ENCODE measurements around the gene EPB41L2. TPM values are rescaled to one million over a fixed set of nuclear protein-coding genes. Genes with fewer than 3 reads are reported as not detected.

The EPB41L2 gene
- total RNA-seq, 1 donor from 2014 or later, result 61.8 TPM

DNA sequence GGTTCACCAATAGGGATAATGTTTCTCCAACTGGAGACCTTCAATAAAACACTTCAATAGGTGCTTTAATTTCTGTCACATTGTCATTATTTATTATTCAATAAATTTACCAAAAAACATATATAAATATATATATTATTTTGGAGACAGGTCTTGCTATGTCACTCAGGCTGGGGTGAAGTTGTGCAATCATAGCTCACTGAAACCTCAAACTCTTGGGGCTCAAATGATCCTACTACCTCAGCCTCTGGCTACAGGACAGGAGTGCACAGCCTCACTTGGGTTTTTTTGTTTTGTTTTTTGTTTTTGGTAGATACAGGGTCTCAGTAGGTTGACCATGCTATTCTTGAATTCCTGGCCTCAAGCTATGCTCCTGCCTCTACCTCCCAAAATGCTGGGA is 226.0 kb downstream of the EPB41L2 start:
- Histone ChIP-seq H3K36me3 (no peaks in the 10 kb centered on the region), H3K9ac (no peak overlapping the region), H3K4me3 (no peak overlapping the region), H3K79me2 (ENCODE audit: low read depth) (no peaks in the 10 kb centered on the region), H3K27me3 (no peaks in the 10 kb centered on the region), H3K27ac (no peak overlapping the region), H3K4me1 (no peaks in the 10 kb centered on the region), H3K9me3 (ENCODE audit: low read depth) (no peaks in the 10 kb centered on the region), H3F3A (ENCODE audit: low read depth) (no peaks in the 10 kb centered on the region), H4K20me1 (ENCODE audit: low read depth) (no peaks in the 10 kb centered on the region), H2AFZ (replicated peaks) (no peak overlapping the region), H3K4me2 (no peak overlapping the region)
- Mint-ChIP-seq H3K4me1 (peaks cover 6% of the 10 kb centered on the region), H3K9me3 (no peaks in the 10 kb centered on the region), H3K27ac (no peak overlapping the region), H3K4me3 (no peak overlapping the region), H3K27me3 (ENCODE audit: insufficient read depth, low read depth) (no peaks in the 10 kb centered on the region), H3K36me3 (peaks cover 5% of the 10 kb centered on the region)
- TF ChIP-seq EZH2 (IDR thresholded peaks at IDR 0.05), result no peak
- no peak for TF ChIP-seq EZH2phosphoT487 (IDR thresholded peaks at IDR 0.05)
- TF ChIP-seq, protein P1, sequence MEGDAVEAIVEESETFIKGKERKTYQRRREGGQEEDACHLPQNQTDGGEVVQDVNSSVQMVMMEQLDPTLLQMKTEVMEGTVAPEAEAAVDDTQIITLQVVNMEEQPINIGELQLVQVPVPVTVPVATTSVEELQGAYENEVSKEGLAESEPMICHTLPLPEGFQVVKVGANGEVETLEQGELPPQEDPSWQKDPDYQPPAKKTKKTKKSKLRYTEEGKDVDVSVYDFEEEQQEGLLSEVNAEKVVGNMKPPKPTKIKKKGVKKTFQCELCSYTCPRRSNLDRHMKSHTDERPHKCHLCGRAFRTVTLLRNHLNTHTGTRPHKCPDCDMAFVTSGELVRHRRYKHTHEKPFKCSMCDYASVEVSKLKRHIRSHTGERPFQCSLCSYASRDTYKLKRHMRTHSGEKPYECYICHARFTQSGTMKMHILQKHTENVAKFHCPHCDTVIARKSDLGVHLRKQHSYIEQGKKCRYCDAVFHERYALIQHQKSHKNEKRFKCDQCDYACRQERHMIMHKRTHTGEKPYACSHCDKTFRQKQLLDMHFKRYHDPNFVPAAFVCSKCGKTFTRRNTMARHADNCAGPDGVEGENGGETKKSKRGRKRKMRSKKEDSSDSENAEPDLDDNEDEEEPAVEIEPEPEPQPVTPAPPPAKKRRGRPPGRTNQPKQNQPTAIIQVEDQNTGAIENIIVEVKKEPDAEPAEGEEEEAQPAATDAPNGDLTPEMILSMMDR (IDR thresholded peaks at IDR 0.05), result no peak
- DNase-seq (ENCODE audit: low spot score), result no peak

DNA sequence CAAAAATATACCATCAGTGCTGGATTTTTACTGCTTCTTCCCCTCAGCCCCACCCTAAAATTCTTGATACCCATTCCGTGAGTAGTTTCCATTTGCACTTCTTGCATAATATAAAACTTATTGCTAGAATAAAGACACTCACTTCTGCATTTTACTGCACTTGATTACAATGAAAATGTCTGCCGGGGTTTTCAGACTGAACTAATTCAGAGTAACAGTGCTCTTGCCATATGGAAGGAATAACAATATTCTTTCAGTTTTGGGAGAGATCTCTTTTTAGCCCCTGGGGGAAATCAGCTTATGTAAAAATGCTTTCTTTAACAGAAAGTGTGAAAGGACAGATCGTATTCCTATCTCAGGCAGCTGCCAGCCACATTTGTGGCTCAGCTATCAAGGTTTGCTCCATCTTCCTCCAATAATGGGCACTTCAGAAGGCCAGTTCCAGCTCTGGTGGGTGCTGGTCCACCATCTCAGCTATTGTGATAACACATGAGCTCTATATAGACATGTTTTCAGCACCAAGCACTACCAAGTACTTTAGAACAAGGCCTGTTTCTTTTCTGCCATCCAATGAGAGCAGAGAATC is 226.9 kb downstream of the EPB41L2 start:
- Mint-ChIP-seq H3K27me3 (ENCODE audit: insufficient read depth, low read depth) (no peaks in the 10 kb centered on the region), H3K36me3 (peaks cover 2% of the 10 kb centered on the region), H3K4me3 (no peak overlapping the region), H3K4me1 (peaks cover 11% of the 10 kb centered on the region), H3K9me3 (no peaks in the 10 kb centered on the region), H3K27ac (no peak overlapping the region)
- Histone ChIP-seq H2AFZ (replicated peaks) (no peak overlapping the region), H3K27ac (no peak overlapping the region), H3K79me2 (ENCODE audit: low read depth) (no peaks in the 10 kb centered on the region), H3K9me3 (ENCODE audit: low read depth) (no peaks in the 10 kb centered on the region), H3K36me3 (no peaks in the 10 kb centered on the region), H4K20me1 (ENCODE audit: low read depth) (no peaks in the 10 kb centered on the region), H3K4me2 (no peak overlapping the region), H3K9ac (no peak overlapping the region), H3K4me1 (no peaks in the 10 kb centered on the region), H3K4me3 (no peak overlapping the region), H3K27me3 (no peaks in the 10 kb centered on the region), H3F3A (ENCODE audit: low read depth) (no peaks in the 10 kb centered on the region)
- DNase-seq (ENCODE audit: low spot score), result no peak
- TF ChIP-seq EZH2 (IDR thresholded peaks at IDR 0.05), result no peak
- TF ChIP-seq, protein P1 (IDR thresholded peaks at IDR 0.05), result no peak
- no peak for TF ChIP-seq EZH2phosphoT487 (IDR thresholded peaks at IDR 0.05)

DNA sequence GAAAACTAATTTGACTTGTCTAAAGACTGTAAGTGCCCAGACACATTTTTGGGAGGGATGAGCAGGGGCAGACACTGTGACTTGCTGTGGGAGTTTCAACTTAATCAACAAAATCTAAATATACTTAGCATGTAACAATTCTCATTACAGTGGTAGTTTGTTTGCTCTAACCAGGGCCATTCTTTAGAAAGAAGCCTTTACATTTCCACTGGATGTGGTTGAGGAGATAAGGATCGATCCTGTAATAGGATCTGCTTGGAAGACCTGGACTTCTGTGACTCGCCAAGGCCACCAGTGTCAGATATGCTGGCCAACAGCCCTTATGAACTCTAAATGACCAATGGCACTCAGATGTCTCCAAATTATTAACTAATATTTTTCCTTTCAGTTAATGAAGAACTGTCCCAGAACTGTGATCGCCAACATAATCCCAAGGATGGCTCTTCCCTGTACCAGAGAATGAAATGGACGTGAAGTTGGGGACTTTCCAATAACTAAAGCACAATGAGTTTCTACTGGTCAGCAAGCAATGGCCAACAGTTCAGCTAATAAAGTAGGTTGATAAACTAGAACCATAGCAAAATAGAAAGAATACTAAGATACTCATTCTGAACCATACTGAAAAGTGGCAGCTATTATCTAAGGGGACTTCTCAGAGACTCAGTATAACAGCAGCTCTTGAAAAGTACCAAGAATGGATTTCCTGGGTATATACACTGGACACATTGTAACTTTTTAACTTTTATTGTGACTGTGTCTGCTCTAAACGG is 228.4 kb downstream of the EPB41L2 start:
- Mint-ChIP-seq H3K4me1 (peaks cover 11% of the 10 kb centered on the region), H3K27me3 (ENCODE audit: insufficient read depth, low read depth) (no peaks in the 10 kb centered on the region), H3K27ac (no peak overlapping the region), H3K9me3 (no peaks in the 10 kb centered on the region), H3K36me3 (no peaks in the 10 kb centered on the region), H3K4me3 (no peak overlapping the region)
- Histone ChIP-seq H3K36me3 (no peaks in the 10 kb centered on the region), H2AFZ (replicated peaks) (no peak overlapping the region), H3K27ac (no peak overlapping the region), H3K9ac (no peak overlapping the region), H3K4me2 (no peak overlapping the region), H3K79me2 (ENCODE audit: low read depth) (no peaks in the 10 kb centered on the region), H3F3A (ENCODE audit: low read depth) (no peaks in the 10 kb centered on the region), H3K4me3 (no peak overlapping the region), H3K9me3 (ENCODE audit: low read depth) (no peaks in the 10 kb centered on the region), H3K27me3 (no peaks in the 10 kb centered on the region), H4K20me1 (ENCODE audit: low read depth) (no peaks in the 10 kb centered on the region), H3K4me1 (no peaks in the 10 kb centered on the region)
- no peak for DNase-seq (ENCODE audit: low spot score)
- TF ChIP-seq EZH2 (IDR thresholded peaks at IDR 0.05) (no peak), EZH2phosphoT487 (IDR thresholded peaks at IDR 0.05) (no peak)
- TF ChIP-seq, protein P1 (IDR thresholded peaks at IDR 0.05), result no peak
